Right atrium auricular region (tissue), 2 donors: ENCODE data around the gene CDH26. TPM values are rescaled to one million over a fixed set of nuclear protein-coding genes. Genes with fewer than 3 reads are reported as not detected.

Experiments
- DNase-seq: peaks from one replicate; pipeline ENCODE4 v3.0.0-alpha.2; 2019; ENCODE audit warnings: low spot score
- H3K27ac ChIP-seq, 2 donors: fragments of 200-600 bp; sonication (generic); 1 replicate in 1 of 2; 2 replicates in 1 of 2; pipeline ENCODE4 v1.5.1; 2016 to 2019
- H3K27me3 ChIP-seq, 2 donors: fragments of 200-600 bp; sonication (generic); one replicate each; pipeline versions ENCODE4 v1.5.1 to v1.6.0; 2017 to 2019
- H3K36me3 ChIP-seq: fragments of 200-600 bp; sonication (generic); one replicate; pipeline ENCODE4 v1.5.1; 2016
- H3K4me1 ChIP-seq, 2 donors: fragments of 200-600 bp; sonication (generic); one replicate each; pipeline versions ENCODE4 v1.5.1 to v1.6.0; 2017 to 2019
- H3K4me3 ChIP-seq, 2 donors: fragments of 200-600 bp; sonication (generic); 1 replicate in 1 of 2; 2 replicates in 1 of 2; pipeline ENCODE4 v1.5.1; 2017 to 2019; ENCODE audit warnings: mild to moderate bottlenecking in 1 of 2, moderate library complexity in 1 of 2
- H3K9me3 ChIP-seq, 2 donors: fragments of 200-600 bp; sonication (generic); one replicate each; pipeline ENCODE4 v1.5.1; 2019
- total RNA-seq, 2 donors: library from RNA; depleted of rRNA; stranded (reverse); fragments of >200 nt; gene quantifications; one replicate each; pipeline ENCODE4 v1.1.0, GENCODE V29; 2016
- TF ChIP-seq, protein P1 (sequence below), 2 donors: fragments of 200-600 bp; sonication (generic); IDR thresholded peaks; one replicate each; pipeline ENCODE4 v1.5.1; 2019; ENCODE audit warnings: antibody characterized with exemption in 2 of 2

CDH26 gene
- total RNA-seq, 2 donors from 2014 or later = 0.43 to 1.3 TPM

DNA sequence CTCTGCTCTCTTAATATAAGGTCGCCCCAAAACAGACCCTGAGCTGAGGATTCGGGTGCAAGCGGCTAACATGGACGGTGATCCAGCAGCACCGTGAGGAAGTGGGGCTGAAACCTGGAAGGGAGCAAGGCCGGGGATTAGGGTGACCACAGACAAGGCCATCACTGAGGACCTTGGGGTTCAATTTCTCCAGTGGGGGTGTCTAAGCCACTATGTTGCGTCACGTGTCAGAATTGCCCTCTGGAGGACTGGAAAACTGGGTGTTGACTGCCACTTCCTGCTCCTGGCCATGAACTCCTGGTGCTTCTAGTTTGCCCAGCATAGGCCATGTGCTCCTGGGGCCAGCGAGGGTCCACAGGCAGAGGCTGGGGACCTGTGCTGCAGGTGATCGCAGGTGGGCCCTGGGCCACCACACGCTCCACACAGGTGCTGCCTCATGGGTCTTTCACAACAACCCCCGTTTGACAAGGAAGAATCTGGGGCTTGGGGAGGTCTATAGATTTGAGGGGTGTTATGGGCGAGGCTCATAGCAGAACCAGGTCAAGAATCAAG lies 101.9 kb downstream of the CDH26 start:
- H3K27me3 ChIP-seq = no peaks in the 10 kb centered on the region
- H3K4me3 ChIP-seq = no peak overlapping the region
- no peaks in the 10 kb centered on the region for H3K9me3 ChIP-seq
- H3K27ac ChIP-seq = no peak overlapping the region
- no peaks in the 10 kb centered on the region for H3K36me3 ChIP-seq
- TF ChIP-seq, protein P1, sequence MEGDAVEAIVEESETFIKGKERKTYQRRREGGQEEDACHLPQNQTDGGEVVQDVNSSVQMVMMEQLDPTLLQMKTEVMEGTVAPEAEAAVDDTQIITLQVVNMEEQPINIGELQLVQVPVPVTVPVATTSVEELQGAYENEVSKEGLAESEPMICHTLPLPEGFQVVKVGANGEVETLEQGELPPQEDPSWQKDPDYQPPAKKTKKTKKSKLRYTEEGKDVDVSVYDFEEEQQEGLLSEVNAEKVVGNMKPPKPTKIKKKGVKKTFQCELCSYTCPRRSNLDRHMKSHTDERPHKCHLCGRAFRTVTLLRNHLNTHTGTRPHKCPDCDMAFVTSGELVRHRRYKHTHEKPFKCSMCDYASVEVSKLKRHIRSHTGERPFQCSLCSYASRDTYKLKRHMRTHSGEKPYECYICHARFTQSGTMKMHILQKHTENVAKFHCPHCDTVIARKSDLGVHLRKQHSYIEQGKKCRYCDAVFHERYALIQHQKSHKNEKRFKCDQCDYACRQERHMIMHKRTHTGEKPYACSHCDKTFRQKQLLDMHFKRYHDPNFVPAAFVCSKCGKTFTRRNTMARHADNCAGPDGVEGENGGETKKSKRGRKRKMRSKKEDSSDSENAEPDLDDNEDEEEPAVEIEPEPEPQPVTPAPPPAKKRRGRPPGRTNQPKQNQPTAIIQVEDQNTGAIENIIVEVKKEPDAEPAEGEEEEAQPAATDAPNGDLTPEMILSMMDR (IDR thresholded peaks at IDR 0.05) = no peak
- peaks cover 0 to 26% of the 10 kb centered on the region in 2 donors for H3K4me1 ChIP-seq
- no peak for DNase-seq

DNA sequence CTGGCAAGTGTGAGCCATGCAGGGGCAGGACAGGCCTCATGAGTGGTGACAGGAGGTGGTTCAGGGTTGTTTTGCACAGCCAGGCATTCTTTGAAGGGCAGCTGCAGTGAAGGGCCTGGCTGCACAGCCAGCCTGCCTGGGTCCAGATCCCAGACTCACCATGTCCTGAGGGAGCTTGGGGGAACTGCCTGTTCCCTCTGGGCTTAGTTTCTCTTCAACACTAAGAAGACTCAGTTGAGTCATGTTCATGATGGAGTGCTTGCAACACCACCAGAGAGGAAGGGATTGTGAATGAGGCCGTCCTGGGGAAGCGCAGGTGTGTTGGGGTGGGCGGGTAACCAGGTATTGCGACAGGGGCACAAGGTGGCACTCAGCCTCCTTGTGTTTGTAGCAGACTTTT lies 102.4 kb downstream of the CDH26 start:
- TF ChIP-seq, protein P1 (IDR thresholded peaks at IDR 0.05) = no peak
- no peak for DNase-seq
- no peaks in the 10 kb centered on the region for H3K27me3 ChIP-seq
- H3K4me3 ChIP-seq = no peak overlapping the region
- H3K27ac ChIP-seq = no peak overlapping the region
- peaks cover 0 to 26% of the 10 kb centered on the region in 2 donors for H3K4me1 ChIP-seq
- no peaks in the 10 kb centered on the region for H3K9me3 ChIP-seq
- H3K36me3 ChIP-seq = no peaks in the 10 kb centered on the region

DNA sequence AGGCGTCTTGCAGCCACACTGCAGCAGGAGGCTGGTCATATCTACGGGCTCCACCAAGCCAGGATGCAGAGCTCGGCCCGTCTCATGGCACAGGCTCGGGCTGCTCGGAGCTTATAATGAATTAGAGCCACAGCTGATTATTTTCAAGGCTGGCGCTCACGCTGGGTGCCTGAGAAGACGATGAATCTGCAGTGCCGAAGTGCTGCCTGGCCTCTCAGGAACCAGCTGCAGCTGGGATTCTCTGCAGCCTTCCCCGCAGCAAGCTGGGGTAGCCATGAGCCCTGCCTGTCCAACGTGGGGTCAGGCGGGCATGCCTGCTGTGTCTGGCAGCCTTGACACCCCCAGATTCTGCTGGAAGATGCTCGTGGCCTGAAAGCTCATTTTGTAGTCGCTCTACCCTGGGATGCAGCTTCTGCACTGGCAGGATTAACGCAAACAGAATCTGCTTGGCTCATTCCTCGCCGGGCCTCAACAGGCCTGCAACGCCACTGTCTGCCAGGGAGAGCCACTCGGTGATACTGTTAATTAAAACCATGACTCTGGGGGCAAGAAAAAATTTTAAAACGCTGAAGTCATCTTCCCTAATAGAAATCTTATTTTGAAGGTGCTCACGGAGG lies 104.3 kb downstream of the CDH26 start:
- H3K4me1 ChIP-seq = peaks cover 0 to 24% of the 10 kb centered on the region in 2 donors
- DNase-seq = no peak
- peak overlapping the region in 1 of 2 donors; percentile 4 for H3K27ac ChIP-seq
- no peaks in the 10 kb centered on the region for H3K27me3 ChIP-seq
- H3K4me3 ChIP-seq = no peak overlapping the region
- H3K36me3 ChIP-seq = no peaks in the 10 kb centered on the region
- H3K9me3 ChIP-seq = no peaks in the 10 kb centered on the region
- TF ChIP-seq, protein P1 (IDR thresholded peaks at IDR 0.05) = no peak

DNA sequence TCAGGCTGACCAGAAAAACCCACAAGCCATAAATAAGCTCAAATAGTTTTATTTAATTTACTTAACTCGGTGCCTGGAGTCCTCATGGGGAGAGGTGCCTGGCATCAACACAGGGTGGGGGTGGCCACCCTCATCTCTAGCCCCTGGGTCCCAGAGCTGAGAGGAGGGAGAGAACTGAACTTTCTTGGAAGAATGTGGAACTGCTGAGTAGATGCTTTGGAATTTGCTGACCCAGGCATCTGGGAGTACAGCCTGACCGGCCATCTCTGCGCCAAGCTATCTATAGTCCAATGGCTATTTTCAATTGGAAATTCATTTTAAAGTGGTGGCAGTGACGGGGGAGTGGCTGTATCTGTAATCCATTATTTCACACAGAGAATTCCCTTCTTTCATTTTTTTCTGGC lies 104.8 kb downstream of the CDH26 start:
- Histone ChIP-seq H3K4me1 (peaks cover 0 to 19% of the 10 kb centered on the region in 2 donors), H3K4me3 (no peak overlapping the region), H3K27ac (peak overlapping the region in 1 of 2 donors; percentile 4), H3K9me3 (no peaks in the 10 kb centered on the region), H3K27me3 (no peaks in the 10 kb centered on the region), H3K36me3 (no peaks in the 10 kb centered on the region)
- no peak for DNase-seq
- TF ChIP-seq, protein P1 (IDR thresholded peaks at IDR 0.05) = no peak

DNA sequence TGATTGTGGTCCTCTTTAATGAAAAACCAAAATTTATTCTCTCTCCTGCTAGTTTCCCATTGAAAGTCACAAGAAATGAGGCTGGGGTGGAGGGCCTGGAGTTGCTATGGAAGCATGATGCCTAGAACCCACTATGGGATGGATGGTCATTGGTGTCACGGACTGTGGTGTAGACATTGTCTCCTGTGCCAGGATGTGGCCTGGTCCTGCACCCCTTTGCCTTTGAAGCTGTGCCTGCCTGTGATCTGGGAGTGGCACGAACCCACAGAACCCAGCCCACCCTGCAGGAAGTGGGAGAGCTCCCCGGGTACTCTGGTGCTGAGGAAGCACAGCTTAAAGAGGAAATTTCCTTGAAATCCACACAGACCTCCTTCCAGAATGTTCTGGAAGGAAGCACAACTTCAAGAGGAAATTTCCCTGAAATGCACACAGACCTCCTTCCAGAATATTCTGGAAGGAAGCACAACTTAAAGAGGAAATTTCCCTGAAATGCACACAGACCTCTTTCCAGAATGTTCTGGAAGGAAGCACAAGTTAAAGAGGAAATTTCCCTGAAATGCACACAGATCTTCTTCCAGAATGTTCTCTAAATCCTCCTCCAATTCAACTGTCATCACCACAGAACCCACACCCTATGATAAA lies 105.6 kb downstream of the CDH26 start:
- no peaks in the 10 kb centered on the region for H3K9me3 ChIP-seq
- no peak overlapping the region for H3K4me3 ChIP-seq
- H3K27me3 ChIP-seq = no peaks in the 10 kb centered on the region
- no peak for DNase-seq
- TF ChIP-seq, protein P1 (IDR thresholded peaks at IDR 0.05) = no peak
- no peaks in the 10 kb centered on the region for H3K36me3 ChIP-seq
- no peak overlapping the region for H3K27ac ChIP-seq
- peaks cover 0 to 12% of the 10 kb centered on the region in 2 donors for H3K4me1 ChIP-seq

Other genes with a start within 250 kb of the CDH26 start
- gene SYCP2, start 24.8 kb upstream of the CDH26 start, total RNA-seq = under 1 TPM; 0.56 to 0.79 TPM
- gene PPP1R3D, start 18.1 kb upstream of the CDH26 start, total RNA-seq = 1 to 10 TPM; 6.9 to 7.9 TPM
- 10 to 100 TPM in 1 of 2 donors, 1 to 10 TPM in 1; 7.9 to 17.6 TPM for gene FAM217B, start 18.0 kb upstream of the CDH26 start, total RNA-seq